B cell (primary cell): ENCODE results near the gene BLACAT1. TPM values are rescaled to one million over a fixed set of nuclear protein-coding genes. Genes with fewer than 3 reads are reported as not detected.

Experiments used
- ATAC-seq: fragments of 200-7000 bp; cut with Tn5 transposase; one replicate; pipeline ENCODE4 v1.10.0; 2021; ENCODE audit warnings: low read depth, mild to moderate bottlenecking, moderate number of reproducible peaks, moderate library complexity
- CTCF ChIA-PET: fragments of 350-600 bp; sonication (Branson Sonifier 250); formaldehyde crosslinking; loops from one replicate; lab custom pipeline; 2021; ENCODE audit warnings: antibody characterized with exemption, inconsistent platforms; lab: Charles Lee
- POLR2A ChIA-PET: fragments of 350-600 bp; sonication (Branson Sonifier 250); formaldehyde crosslinking; loops from one replicate; lab custom pipeline; 2021; ENCODE audit warnings: antibody characterized with exemption; lab: Charles Lee
- DNase-seq: peaks from one replicate; pipeline ENCODE4 v3.0.0; 2013
- H2AFZ ChIP-seq: 2 replicates; pipeline ENCODE4 v1.6.1; 2012; ENCODE audit warnings: mild to moderate bottlenecking, low read depth, low read length; ENCODE audit not compliant: insufficient read depth, poor library complexity, severe bottlenecking
- H3K27ac ChIP-seq, 2 donors: 1 replicate in 1 of 2; 2 replicates in 1 of 2; pipeline ENCODE4 v1.5.1; 2012 to 2013; ENCODE audit warnings: low read length in 2 of 2, mild to moderate bottlenecking in 2 of 2, moderate library complexity in 1 of 2
- H3K27me3 ChIP-seq, 4 experiments: fragments of 200-600 bp in 1 of 4; sonication (generic) in 1 of 4; replicated peaks in 1 of 4; 1 replicate in 2 of 4; 2 replicates in 2 of 4; pipeline versions ENCODE4 v1.6.1 to v1.7.0; 2013 to 2016; ENCODE audit warnings: low read length in 3 of 4, mild to moderate bottlenecking in 2 of 4, mixed read lengths in 1 of 4, moderate library complexity in 1 of 4; ENCODE audit not compliant: insufficient read depth in 4 of 4, control insufficient read depth in 3 of 4; ENCODE audit errors: control extremely low read depth in 1 of 4
- H3K36me3 ChIP-seq, 2 experiments: replicated peaks in 1 of 2; 1 replicate in 1 of 2; 2 replicates in 1 of 2; pipeline versions ENCODE4 v1.6.1 to v1.7.1; 2013; ENCODE audit warnings: low read length in 1 of 2; ENCODE audit not compliant: insufficient read depth in 2 of 2, control insufficient read depth in 1 of 2; ENCODE audit errors: control extremely low read depth in 1 of 2, extremely low read depth in 1 of 2
- H3K4me1 ChIP-seq, 2 donors: fragments of 200-600 bp in 1 of 2; sonication (generic) in 1 of 2; 1 replicate in 1 of 2; 2 replicates in 1 of 2; pipeline versions ENCODE4 v1.5.1 to v1.6.1; 2013 to 2017; ENCODE audit warnings: low read length in 2 of 2; ENCODE audit not compliant: control insufficient read depth in 2 of 2, insufficient read depth in 2 of 2
- H3K4me2 ChIP-seq: replicated peaks from 2 replicates; pipeline ENCODE3; 2012; ENCODE audit warnings: mild to moderate bottlenecking, low read depth, low read length; ENCODE audit not compliant: poor library complexity, severe bottlenecking
- H3K4me3 ChIP-seq, 5 experiments: fragments of 200-600 bp in 1 of 5; sonication (generic) in 1 of 5; 1 replicate in 3 of 5; 2 replicates in 2 of 5; pipeline versions ENCODE4 v1.5.1 to v1.7.0; 2011 to 2016; ENCODE audit warnings: low read length in 4 of 5, mild to moderate bottlenecking in 4 of 5, low read depth in 2 of 5, control low read depth in 1 of 5, moderate library complexity in 1 of 5; ENCODE audit not compliant: insufficient read depth in 1 of 5; ENCODE audit errors: control extremely low read depth in 1 of 5, extremely low read depth in 1 of 5
- H3K79me2 ChIP-seq: fragments of 200-600 bp; sonication (generic); one replicate; pipeline ENCODE4 v1.6.0; 2016; ENCODE audit warnings: low read length; ENCODE audit not compliant: control insufficient read depth, insufficient read depth
- H3K9ac ChIP-seq: fragments of 200-600 bp; sonication (generic); 2 replicates; pipeline ENCODE4 v1.6.1; 2017; ENCODE audit warnings: mild to moderate bottlenecking, low read length, moderate library complexity
- H3K9me3 ChIP-seq, 3 donors: one replicate each; pipeline versions ENCODE4 v1.6.1 to v1.7.1; 2013; ENCODE audit warnings: low read length in 2 of 3; ENCODE audit not compliant: control insufficient read depth in 2 of 3, insufficient read depth in 1 of 3; ENCODE audit errors: control extremely low read depth in 1 of 3
- H4K20me1 ChIP-seq: 2 replicates; pipeline ENCODE4 v1.6.0; 2012; ENCODE audit warnings: mild to moderate bottlenecking, low read length; ENCODE audit not compliant: insufficient read depth, control insufficient read depth, poor library complexity, severe bottlenecking
- H3K27ac Mint-ChIP-seq: one replicate; pipeline ENCODE4 v1.8.0; 2021; ENCODE audit warnings: mixed read lengths
- H3K27me3 Mint-ChIP-seq: one replicate; pipeline ENCODE4 v1.8.0; 2021; ENCODE audit warnings: mixed read lengths
- H3K4me1 Mint-ChIP-seq: one replicate; pipeline ENCODE4 v1.8.0; 2021; ENCODE audit warnings: mixed read lengths
- H3K4me3 Mint-ChIP-seq: one replicate; pipeline ENCODE4 v1.8.0; 2021; ENCODE audit warnings: mixed read lengths
- H3K9me3 Mint-ChIP-seq: one replicate; pipeline ENCODE4 v1.8.0; 2022; ENCODE audit warnings: mixed read lengths; ENCODE audit not compliant: insufficient read depth
- EZH2 ChIP-seq: IDR thresholded peaks from 2 replicates; pipeline ENCODE4 v1.6.1; 2012; ENCODE audit warnings: borderline replicate concordance, low read depth, mild to moderate bottlenecking, moderate library complexity, low read length; ENCODE audit not compliant: insufficient read depth, poor library complexity, severe bottlenecking
- WGBS: methylation state at CpG from one replicate; pipeline ENCODE4 v1.1.5; 2013; ENCODE audit warnings: missing lambda C conversion rate; ENCODE audit not compliant: insufficient coverage; 5-methylcytosine and 5-hydroxymethylcytosine counted together
- intact Hi-C: fragments of 100-400 bp; cut with micrococcal nuclease; formaldehyde crosslinking; loops from one replicate; pipeline ENCODE4 v1.10.0; 2022
- polyA plus RNA-seq: library from polyadenylated mRNA; depleted of rRNA; stranded (reverse); fragments of >200 nt; gene quantifications from 2 replicates; pipeline ENCODE4 v1.2.3, GENCODE V29; 2012
- total RNA-seq, 2 donors: library from RNA; stranded (reverse); fragments of 120-200 nt in 1 of 2; gene quantifications; 1 replicate in 1 of 2; 2 replicates in 1 of 2; pipeline versions ENCODE4 v1.2.3 to v1.2.4, GENCODE V29; 2013 to 2022
- TF ChIP-seq, protein P1 (sequence below): fragments of 200-600 bp; IDR thresholded peaks from one replicate; pipeline ENCODE4 v1.8.0; 2022; ENCODE audit warnings: antibody characterized with exemption, mild to moderate bottlenecking

Gene BLACAT1
- total and polyA plus RNA-seq, 2 donors (not counting 1 experiment from before 2014, with no cell fraction given), result 0.03 TPM; not detected in 1

GRCh38 chr1:205447457-205448341 lies 8.1 kb downstream of the BLACAT1 start:
- Histone ChIP-seq H4K20me1 (no peaks in the 10 kb centered on the region), H3K27me3 (peaks cover 0 to 44% (median 13%) of the 10 kb centered on the region in 4 experiments), H3K79me2 (no peaks in the 10 kb centered on the region), H3K4me3 (no peak overlapping the region), H3K4me2 (no peak overlapping the region), H3K4me1 (peaks cover 13 to 19% of the 10 kb centered on the region in 2 donors), H3K9me3 (no peaks in the 10 kb centered on the region), H2AFZ (no peak overlapping the region), H3K27ac (no peak overlapping the region), H3K9ac (no peak overlapping the region), H3K36me3 (no peaks in the 10 kb centered on the region)
- Mint-ChIP-seq H3K4me3 (no peak overlapping the region), H3K9me3 (no peaks in the 10 kb centered on the region), H3K27me3 (peaks cover 23% of the 10 kb centered on the region), H3K27ac (no peak overlapping the region), H3K4me1 (peaks cover 10% of the 10 kb centered on the region)
- TF ChIP-seq, protein P1, sequence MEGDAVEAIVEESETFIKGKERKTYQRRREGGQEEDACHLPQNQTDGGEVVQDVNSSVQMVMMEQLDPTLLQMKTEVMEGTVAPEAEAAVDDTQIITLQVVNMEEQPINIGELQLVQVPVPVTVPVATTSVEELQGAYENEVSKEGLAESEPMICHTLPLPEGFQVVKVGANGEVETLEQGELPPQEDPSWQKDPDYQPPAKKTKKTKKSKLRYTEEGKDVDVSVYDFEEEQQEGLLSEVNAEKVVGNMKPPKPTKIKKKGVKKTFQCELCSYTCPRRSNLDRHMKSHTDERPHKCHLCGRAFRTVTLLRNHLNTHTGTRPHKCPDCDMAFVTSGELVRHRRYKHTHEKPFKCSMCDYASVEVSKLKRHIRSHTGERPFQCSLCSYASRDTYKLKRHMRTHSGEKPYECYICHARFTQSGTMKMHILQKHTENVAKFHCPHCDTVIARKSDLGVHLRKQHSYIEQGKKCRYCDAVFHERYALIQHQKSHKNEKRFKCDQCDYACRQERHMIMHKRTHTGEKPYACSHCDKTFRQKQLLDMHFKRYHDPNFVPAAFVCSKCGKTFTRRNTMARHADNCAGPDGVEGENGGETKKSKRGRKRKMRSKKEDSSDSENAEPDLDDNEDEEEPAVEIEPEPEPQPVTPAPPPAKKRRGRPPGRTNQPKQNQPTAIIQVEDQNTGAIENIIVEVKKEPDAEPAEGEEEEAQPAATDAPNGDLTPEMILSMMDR, result no peak
- TF ChIP-seq EZH2, result no peak
- no peak for DNase-seq
- CTCF ChIA-PET, result interaction anchor here (0.6 to 1.7 kb wide), 2 partner anchors 33 to 38 kb away, joined by 3 to 5 read pairs; no protein-coding TSS in a partner anchor
- WGBS, result 88% methylated on average over 14 of the region's 19 CpGs
- ATAC-seq, result no peak
- POLR2A ChIA-PET, result no interaction called here
- intact Hi-C loops, result no loop called here

DNA sequence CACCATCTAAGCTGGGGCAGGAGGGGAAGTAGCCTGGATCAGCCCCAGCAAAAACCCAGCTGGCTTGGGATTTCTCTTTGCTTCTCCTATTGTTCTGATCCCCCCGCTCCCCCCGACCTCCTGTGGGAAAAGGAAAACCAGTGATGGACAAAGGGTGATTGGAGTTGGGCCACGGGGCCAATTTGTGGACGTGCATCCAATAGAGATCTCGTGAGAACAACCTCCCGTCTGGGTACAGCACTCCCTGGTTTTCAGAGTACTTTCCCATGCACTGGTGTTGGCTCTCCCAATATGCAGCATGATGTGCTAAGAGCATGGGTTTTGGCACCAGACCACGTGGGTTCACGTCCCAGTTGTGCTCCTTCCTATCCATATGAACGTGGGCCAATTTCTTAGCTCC lies 9.0 kb downstream of the BLACAT1 start:
- no peaks in the 10 kb centered on the region for H3K79me2 ChIP-seq
- H3K27me3 ChIP-seq, result peaks cover 0 to 37% (median 8%) of the 10 kb centered on the region in 4 experiments
- H2AFZ ChIP-seq, result no peak overlapping the region
- intact Hi-C loops, result no loop called here
- no peak overlapping the region for H3K27ac ChIP-seq
- H3K9me3 Mint-ChIP-seq, result no peaks in the 10 kb centered on the region
- H3K4me1 Mint-ChIP-seq, result peaks cover 19% of the 10 kb centered on the region
- no peak overlapping the region for H3K4me3 ChIP-seq
- H3K27ac Mint-ChIP-seq, result no peak overlapping the region
- ChIA-PET CTCF (interaction anchor here (0.6 to 17.1 kb wide), 2 partner anchors 40 to 728 kb away, joined by 3 to 134 read pairs; no protein-coding TSS in a partner anchor), POLR2A (interaction anchor here (0.5 kb wide), 1 partner anchor 1116 kb away, joined by 3 read pairs; no protein-coding TSS in a partner anchor)
- peaks cover 21 to 28% of the 10 kb centered on the region in 2 donors for H3K4me1 ChIP-seq
- no peak overlapping the region for H3K9ac ChIP-seq
- no peak for TF ChIP-seq EZH2
- H4K20me1 ChIP-seq, result no peaks in the 10 kb centered on the region
- H3K27me3 Mint-ChIP-seq, result peaks cover 18% of the 10 kb centered on the region
- WGBS, result 93% methylated on average over 7 of the region's 9 CpGs
- H3K4me3 Mint-ChIP-seq, result no peak overlapping the region
- ATAC-seq, result no peak
- no peaks in the 10 kb centered on the region for H3K36me3 ChIP-seq
- H3K4me2 ChIP-seq, result no peak overlapping the region
- no peak for DNase-seq
- H3K9me3 ChIP-seq, result no peaks in the 10 kb centered on the region
